ENCODE results near the gene NF1.

The NF1 gene

GRCh38 chr17:31404028-31404949 is 309.5 kb downstream of the NF1 start:
- DNase-seq (ENCODE audit: low spot score): no peak

GRCh38 chr17:31405890-31406371 is 311.2 kb downstream of the NF1 start:
- DNase-seq (ENCODE audit: low spot score): no peak

- no peak for DNase-seq (ENCODE audit: low spot score)
These were observed 313.8 kb downstream of the NF1 start for GRCh38 chr17:31408586-31408985.

GRCh38 chr17:31411707-31412285 is 317.0 kb downstream of the NF1 start:
- DNase-seq (ENCODE audit: low spot score): no peak

GRCh38 chr17:31412511-31412910 is 317.7 kb downstream of the NF1 start:
- no peak for DNase-seq (ENCODE audit: low spot score)

- no peak for DNase-seq (ENCODE audit: low spot score)
These were observed 318.5 kb downstream of the NF1 start for GRCh38 chr17:31413081-31413799.

- DNase-seq (ENCODE audit: low spot score): no peak
These were observed 319.2 kb downstream of the NF1 start for GRCh38 chr17:31413874-31414549.

GRCh38 chr17:31414550-31414918 is 319.8 kb downstream of the NF1 start:
- DNase-seq (ENCODE audit: low spot score): no peak

GRCh38 chr17:31415004-31415454 is 320.3 kb downstream of the NF1 start:
- DNase-seq (ENCODE audit: low spot score): peak; percentile 6

- DNase-seq (ENCODE audit: low spot score): no peak
These were observed 321.1 kb downstream of the NF1 start for GRCh38 chr17:31415640-31416502.

GRCh38 chr17:31416503-31416923 is 321.7 kb downstream of the NF1 start:
- no peak for DNase-seq (ENCODE audit: low spot score)

- no peak for DNase-seq (ENCODE audit: low spot score)
These were observed 322.4 kb downstream of the NF1 start for GRCh38 chr17:31417051-31417792.

- no peak for DNase-seq (ENCODE audit: low spot score)
These were observed 324.1 kb downstream of the NF1 start for GRCh38 chr17:31418773-31419350.

GRCh38 chr17:31422443-31422842 is 327.7 kb downstream of the NF1 start:
- DNase-seq (ENCODE audit: low spot score): no peak

- DNase-seq (ENCODE audit: low spot score): no peak
These were observed 330.1 kb downstream of the NF1 start for GRCh38 chr17:31424944-31425281.

GRCh38 chr17:31425282-31426040 is 330.7 kb downstream of the NF1 start:
- no peak for DNase-seq (ENCODE audit: low spot score)

All from LoVo (cell line).